Measurements from ENCODE around the gene ANKIB1.
"Not testable (repeated sequence)": the region's sequence is repeated elsewhere in the genome, so short reads cannot be mapped to it uniquely, and the experiment has no call there.

The ANKIB1 gene

GRCh38 chr7:92332782-92333181, 87.0 kb downstream of the ANKIB1 start:
- no peak for DNase-seq

DNA sequence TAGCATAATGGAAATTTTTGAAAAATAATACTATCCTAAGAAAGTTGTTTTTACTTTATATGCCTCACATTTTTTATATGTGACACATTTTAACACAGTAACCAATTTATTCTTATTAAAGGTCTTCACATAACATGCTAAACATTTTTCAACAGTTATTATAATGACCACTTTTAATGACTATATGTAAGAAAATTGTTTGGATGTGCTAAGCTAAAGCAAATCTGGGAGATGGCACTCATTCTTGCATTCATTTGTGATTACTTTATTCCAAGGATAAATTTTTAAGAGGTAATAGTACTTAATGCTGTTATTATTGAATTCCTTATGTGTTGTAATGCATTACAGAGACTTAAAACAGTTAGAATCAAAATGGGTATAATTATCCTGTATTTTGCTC, 88.1 kb downstream of the ANKIB1 start:
- no peak for DNase-seq

- no peak for DNase-seq
These were observed 89.8 kb downstream of the ANKIB1 start for GRCh38 chr7:92335574-92335973.

- no peak for DNase-seq
These were observed 91.0 kb downstream of the ANKIB1 start for GRCh38 chr7:92336662-92337340.

DNA sequence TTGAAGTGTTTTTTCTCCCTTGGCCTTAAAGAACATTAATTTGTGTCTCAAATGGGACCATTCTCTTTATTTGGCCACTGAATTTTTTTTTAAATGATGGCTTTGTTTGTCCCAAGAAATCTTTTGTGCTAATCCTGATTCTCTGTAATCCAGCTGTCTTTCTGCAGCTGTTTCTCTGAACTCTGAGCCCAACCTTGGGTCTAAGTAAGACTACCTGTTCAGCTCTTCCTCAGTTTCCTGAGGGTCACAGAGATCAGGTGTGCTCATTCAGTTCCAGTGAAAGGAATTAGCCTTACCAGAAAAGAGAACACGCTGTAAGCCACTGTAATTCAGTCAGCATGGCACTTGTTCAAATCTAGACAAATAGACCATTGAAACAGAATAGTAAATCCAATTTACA, 94.2 kb downstream of the ANKIB1 start:
- no peak for DNase-seq

DNA sequence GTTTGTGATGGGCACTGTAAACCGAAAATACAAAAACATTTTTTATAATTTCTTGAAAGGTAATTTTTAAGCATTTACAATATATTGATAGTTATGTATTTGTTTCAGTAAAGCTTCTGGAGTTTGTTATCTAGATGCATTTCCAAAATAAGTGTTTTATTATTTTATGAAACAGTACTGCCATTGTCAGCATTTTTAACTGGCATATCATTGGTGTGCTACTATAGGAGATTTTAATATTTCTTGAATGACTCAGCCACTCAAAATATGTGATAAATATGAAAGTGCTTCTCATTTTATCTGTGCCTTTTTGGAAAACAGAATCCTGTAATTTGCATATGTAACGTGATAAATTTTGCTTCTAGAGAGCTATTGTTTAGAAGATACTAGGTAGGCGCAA, 97.9 kb downstream of the ANKIB1 start:
- no peak for DNase-seq

DNA sequence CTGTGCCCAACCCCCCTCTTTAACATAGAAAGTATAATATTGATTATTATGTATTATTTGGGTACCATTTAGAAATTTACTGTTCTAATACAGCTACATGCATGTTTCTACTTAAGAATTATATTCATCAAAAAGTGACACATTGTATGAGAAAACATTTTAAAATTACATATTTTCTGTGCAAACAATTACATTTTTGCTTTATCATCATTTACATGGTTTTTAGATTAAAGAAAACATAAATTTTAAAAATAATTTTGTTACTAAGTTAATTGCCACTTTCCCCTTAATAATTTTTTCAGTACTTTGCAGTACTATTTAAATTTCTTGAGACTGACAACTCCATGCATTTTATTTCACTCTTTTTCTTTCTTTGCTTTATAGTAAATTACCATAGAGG, 106.2 kb downstream of the ANKIB1 start:
- DNase-seq, result no peak

GRCh38 chr7:92354214-92354613, 108.4 kb downstream of the ANKIB1 start:
- no peak for DNase-seq

GRCh38 chr7:92356406-92356805, 110.6 kb downstream of the ANKIB1 start:
- DNase-seq, result no peak

GRCh38 chr7:92357260-92357659, 111.5 kb downstream of the ANKIB1 start:
- no peak for DNase-seq

DNA sequence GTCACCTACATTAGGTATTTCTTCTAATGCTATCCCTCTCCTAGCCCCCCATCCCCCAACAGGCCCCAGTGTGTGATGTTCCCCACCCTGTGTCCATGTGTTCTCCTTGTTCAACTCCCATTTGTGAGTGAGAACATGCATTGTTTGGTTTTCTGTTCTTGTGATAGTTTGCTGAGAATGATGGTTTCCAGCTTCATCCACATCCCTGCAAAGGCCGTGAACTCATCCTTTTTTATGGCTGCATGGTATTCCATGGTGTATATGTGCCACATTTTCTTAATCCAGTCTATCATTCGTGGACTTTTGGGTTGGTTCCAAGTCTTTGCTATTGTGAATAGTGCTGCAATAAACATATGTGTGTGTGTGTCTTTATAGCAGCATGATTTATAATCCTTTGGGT, 113.4 kb downstream of the ANKIB1 start:
- not testable (repeated sequence) for DNase-seq

DNA sequence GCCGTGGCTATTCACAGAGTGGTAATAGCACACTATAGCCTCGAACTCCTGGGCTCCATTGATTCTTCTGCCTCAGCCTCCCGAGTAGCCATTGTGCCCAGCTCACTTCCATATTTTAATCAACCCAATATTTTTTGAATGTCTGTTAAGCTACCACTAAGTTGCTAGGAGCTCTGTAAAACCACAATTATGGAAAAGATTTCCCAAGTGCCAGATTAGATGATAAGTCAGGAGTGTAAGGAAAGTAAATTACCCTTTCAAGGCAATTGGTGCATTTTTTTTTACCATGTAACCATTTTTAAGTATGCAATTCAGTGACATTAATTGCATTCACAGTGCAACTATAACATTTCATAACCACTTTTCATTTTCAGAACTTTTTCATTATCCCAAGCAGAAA, 114.0 kb downstream of the ANKIB1 start:
- peak; percentile 64 for DNase-seq

DNA sequence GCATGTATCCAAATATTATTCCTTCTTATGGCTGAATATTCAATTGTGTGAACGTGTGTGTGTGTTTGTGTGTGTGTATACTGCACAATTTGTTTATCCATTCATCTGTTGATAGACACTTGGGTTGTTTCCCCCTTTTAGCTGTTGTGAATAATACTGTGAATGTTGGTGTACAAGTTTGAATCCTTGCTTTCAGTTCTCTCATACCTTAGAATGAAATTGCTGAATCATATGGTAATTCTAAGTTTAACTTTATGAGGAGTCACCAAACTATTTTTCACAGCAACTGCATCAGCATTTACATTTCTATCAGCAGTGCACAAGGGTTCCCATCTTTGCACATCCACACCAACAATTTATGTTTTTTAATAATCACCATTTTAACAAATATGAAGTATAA, 114.6 kb downstream of the ANKIB1 start:
- DNase-seq, result peak; percentile 23

DNA sequence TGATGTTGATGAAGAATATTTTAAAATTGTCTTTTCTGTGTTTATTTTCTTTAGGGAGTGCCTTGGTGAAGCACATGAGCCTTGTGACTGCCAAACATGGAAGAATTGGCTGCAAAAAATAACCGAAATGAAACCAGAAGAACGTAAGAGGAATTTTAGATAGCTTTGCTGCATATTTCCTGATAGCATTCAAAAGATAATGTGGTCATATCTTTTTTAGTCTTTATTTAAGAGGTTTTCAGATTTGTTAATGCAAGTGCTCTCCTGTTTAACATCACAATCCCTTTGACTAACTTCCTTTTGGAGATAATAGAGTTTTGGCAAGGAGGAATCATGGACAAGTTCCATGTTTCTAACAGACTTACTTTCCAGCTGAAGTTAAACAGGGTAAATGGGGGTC, 116.4 kb downstream of the ANKIB1 start:
- DNase-seq, result no peak

GRCh38 chr7:92366730-92367129, 121.0 kb downstream of the ANKIB1 start:
- DNase-seq, result peak; percentile 17

DNA sequence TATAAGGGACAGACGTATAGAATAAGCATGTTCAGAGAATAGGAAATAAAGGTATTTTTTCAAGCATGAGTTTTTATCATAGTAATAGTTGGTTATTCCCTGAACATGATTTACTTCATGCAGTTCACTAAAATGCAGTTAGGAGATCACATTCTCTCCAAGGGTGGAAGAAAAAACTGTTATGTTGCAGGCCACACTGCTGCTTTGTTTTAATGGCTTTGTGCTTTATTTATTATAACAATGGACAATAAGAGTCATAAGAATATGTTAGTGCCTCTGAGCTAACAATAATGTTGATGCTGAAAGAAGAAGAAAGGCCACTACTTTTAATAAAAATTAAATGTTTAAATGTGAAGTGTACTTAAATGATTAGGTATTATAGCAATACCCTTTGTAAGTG, 123.0 kb downstream of the ANKIB1 start:
- DNase-seq, result no peak

GRCh38 chr7:92375013-92375412, 129.2 kb downstream of the ANKIB1 start:
- peak; percentile 14 for DNase-seq

- no peak for DNase-seq
These were observed 145.3 kb downstream of the ANKIB1 start for GRCh38 chr7:92391071-92391470.

GRCh38 chr7:92397542-92397941, 151.8 kb downstream of the ANKIB1 start:
- DNase-seq, result no peak

GRCh38 chr7:92400013-92400412, 154.2 kb downstream of the ANKIB1 start:
- DNase-seq, result no peak

DNA sequence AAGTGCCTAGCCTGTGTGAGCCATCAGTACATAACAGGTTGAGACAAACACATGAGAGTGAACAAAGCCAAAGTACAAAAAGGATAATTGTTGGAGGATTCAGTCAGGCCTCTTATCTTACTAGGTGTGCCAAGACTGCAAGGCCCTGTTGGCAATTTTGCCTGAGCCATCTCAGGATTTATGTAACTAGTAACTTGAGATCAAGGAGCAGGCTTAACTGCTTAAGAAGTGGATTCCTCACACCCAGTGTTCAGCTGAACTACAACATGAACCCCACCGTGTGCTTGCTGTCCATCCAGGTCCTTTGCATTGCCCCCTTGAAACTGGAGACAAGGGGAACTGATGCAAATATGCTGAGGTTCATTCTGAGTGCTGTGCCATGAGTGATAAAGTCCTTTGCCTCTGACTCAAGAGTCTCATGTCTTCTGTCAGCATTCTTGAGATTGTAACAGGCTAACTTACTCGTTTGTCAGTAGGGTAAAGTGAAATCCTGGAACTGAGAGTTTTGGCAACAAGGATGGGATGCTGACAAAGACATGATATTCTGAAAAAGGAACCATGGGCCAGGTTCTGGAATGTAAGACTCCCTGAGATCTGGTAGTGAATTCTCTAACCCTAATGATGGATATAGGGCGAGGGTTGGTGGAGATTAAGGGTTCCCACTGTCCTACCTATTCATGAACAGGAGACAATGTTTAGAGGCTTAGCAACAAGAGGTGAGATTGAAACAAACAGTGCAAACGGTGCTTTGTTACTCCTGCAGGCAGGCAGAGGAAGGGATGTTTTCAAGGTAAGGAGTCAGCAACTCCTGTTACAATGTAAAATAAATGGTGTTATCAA, 157.4 kb downstream of the ANKIB1 start:
- peak; percentile 41 for DNase-seq

DNA sequence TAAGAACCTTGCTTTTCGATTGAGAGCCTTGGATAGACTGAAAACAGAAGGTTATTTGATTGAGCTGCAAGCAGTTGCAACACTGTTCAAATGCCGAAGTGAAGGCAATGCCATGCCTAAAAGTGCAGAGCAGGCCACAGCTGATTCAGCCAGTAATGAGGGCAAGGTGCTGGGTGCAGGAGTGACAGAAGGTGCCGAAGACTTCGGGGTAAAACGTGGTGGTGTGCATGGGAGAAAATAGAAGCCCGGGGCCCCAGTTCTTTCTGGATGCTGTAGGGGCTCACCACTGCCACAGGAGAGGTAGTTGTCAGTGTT, 157.9 kb downstream of the ANKIB1 start:
- DNase-seq, result no peak

DNA sequence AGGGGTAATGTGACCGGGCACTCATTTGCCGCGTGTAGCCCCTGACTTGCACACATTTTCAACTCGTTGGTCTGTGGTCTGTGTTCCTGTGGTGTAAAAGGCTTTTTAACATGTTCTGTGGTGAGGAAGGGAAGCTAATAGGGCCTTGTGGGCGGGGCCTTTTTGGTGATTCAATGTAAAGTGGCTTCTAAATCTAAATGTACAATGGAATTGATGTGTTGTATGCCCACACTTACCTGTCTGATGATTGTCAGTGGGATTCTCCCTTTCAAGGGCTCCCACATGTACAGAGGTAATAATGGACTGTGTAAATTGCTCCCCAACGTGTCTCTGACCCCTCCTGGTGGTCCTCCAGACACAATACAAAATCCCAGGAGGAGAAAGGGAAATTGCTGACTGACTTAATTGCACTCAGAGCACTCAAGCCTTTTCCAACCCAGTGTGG, 158.4 kb downstream of the ANKIB1 start:
- DNase-seq, result no peak

DNA sequence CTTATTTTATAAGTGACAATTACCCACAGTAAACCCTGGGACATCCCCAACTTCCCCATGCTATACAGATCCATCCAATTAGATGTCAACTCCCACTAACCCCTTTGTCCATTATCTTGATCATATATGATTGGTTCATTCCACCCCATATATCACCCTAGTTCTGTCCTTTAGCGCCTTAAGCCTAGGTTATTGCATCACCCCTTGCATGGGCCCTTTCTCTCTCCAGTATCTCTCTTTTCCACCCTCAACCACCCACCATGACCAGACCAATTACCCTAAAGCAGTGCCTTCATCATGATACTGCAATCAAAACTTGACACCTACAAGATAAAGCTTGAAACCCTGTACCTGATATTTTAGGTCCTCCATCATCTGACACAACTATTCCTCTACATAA, 163.6 kb downstream of the ANKIB1 start:
- DNase-seq, result no peak
